NCI-H1417 (cell line): ENCODE results near the gene FGD1.
"Not testable (repeated sequence)": the region's sequence is repeated elsewhere in the genome, so short reads cannot be mapped to it uniquely, and the experiment has no call there.

ENCODE experiments used
- DNase-seq, 3 experiments: peaks; one replicate each; lab custom pipeline; 2025; lab: John Stamatoyannopoulos, UW

FGD1 gene

GRCh38 chrX:54495814-54496516, at the start of gene FGD1:
FGD1 (minus strand) TSS chrX:54496234; CDS start chrX:54495432, 802 bp downstream.
- DNase-seq, result peak; percentile 18 to 85 (median 81)

GRCh38 chrX:54542239-54542638, 46.2 kb upstream of the FGD1 start:
- not testable (repeated sequence) for DNase-seq

GRCh38 chrX:54540289-54540688, 44.3 kb upstream of the FGD1 start:
- DNase-seq, result no peak

- no peak for DNase-seq
Measured at GRCh38 chrX:54534271-54534670, 38.2 kb upstream of the FGD1 start.

- no peak for DNase-seq
Measured at GRCh38 chrX:54530357-54530900, 34.4 kb upstream of the FGD1 start.

- DNase-seq, result peak; percentile 87 to 94 (median 87)
Measured at GRCh38 chrX:54529552-54530356, 33.7 kb upstream of the FGD1 start, which contains the start of gene GNL3L. GNL3L (plus strand) TSS chrX:54530219; CDS start chrX:54532567, 2,348 bp downstream.

GRCh38 chrX:54529151-54529550, 33.1 kb upstream of the FGD1 start:
- DNase-seq, result no peak

GRCh38 chrX:54509400-54509799, 13.4 kb upstream of the FGD1 start:
- DNase-seq, result no peak

GRCh38 chrX:54496936-54497335, 902 bp upstream of the FGD1 start:
- no peak for DNase-seq

GRCh38 chrX:54496517-54496852, 451 bp upstream of the FGD1 start:
- DNase-seq, result peak in 1 of 3 experiments; percentile 32

GRCh38 chrX:54494989-54495813, 833 bp downstream of the FGD1 start:
- DNase-seq, result peak in 2 of 3 experiments; percentile 58 to 73

GRCh38 chrX:54494166-54494988, 1.7 kb downstream of the FGD1 start:
- DNase-seq, result no peak

GRCh38 chrX:54492340-54492739, 3.7 kb downstream of the FGD1 start:
- DNase-seq, result no peak

- not testable (repeated sequence) for DNase-seq
Measured at GRCh38 chrX:54489819-54490218, 6.2 kb downstream of the FGD1 start.

- DNase-seq, result no peak
Measured at GRCh38 chrX:54484666-54485065, 11.4 kb downstream of the FGD1 start.

GRCh38 chrX:54483946-54484345, 12.1 kb downstream of the FGD1 start:
- DNase-seq, result no peak

- no peak for DNase-seq
Measured at GRCh38 chrX:54482839-54483593, 13.0 kb downstream of the FGD1 start.

- DNase-seq, result peak in 1 of 3 experiments; percentile 46
Measured at GRCh38 chrX:54479136-54480111, 16.6 kb downstream of the FGD1 start.
